Heart left ventricle (tissue), 16 donors: ENCODE results near the gene IL11RA. TPM values are rescaled to one million over a fixed set of nuclear protein-coding genes. Genes with fewer than 3 reads are reported as not detected.

ENCODE experiments used
- ATAC-seq, 4 donors: fragments of 200-7000 bp; cut with Tn5 transposase; one replicate each; pipeline ENCODE4 v1.9.1; 2020 to 2022; ENCODE audit warnings: moderate library complexity in 4 of 4, mild to moderate bottlenecking in 3 of 4, moderate number of reproducible peaks in 1 of 4
- DNase-seq, 5 donors: peaks; one replicate each; pipeline ENCODE4 v3.0.0-alpha.2; 2020
- H3K27ac ChIP-seq, 12 donors: fragments of 200-600 bp; sonication (generic) in 4 of 12; one replicate each; pipeline versions ENCODE4 v1.5.0 to v1.8.0; 2016 to 2022; ENCODE audit warnings: mild to moderate bottlenecking in 2 of 12
- H3K27me3 ChIP-seq, 9 donors: fragments of 200-600 bp; sonication (generic) in 2 of 9; one replicate each; pipeline versions ENCODE4 v1.5.1 to v1.8.0; 2016 to 2022; ENCODE audit warnings: mild to moderate bottlenecking in 3 of 9
- H3K36me3 ChIP-seq, 9 donors: fragments of 200-600 bp; sonication (generic) in 2 of 9; one replicate each; pipeline versions ENCODE4 v1.5.0 to v1.8.0; 2018 to 2022; ENCODE audit warnings: mild to moderate bottlenecking in 2 of 9
- H3K4me1 ChIP-seq, 12 donors: fragments of 200-600 bp; sonication (generic) in 4 of 12; one replicate each; pipeline versions ENCODE4 v1.5.0 to v1.8.0; 2016 to 2022; ENCODE audit warnings: mild to moderate bottlenecking in 3 of 12
- H3K4me3 ChIP-seq, 12 donors: fragments of 200-600 bp; sonication (generic) in 4 of 12; one replicate each; pipeline versions ENCODE4 v1.5.0 to v1.8.0; 2017 to 2022; ENCODE audit warnings: mild to moderate bottlenecking in 9 of 12, moderate library complexity in 4 of 12
- H3K9me3 ChIP-seq, 12 donors: fragments of 200-600 bp; sonication (generic) in 4 of 12; one replicate each; pipeline versions ENCODE4 v1.5.0 to v1.8.0; 2016 to 2022; ENCODE audit warnings: mild to moderate bottlenecking in 1 of 12
- POLR2A ChIP-seq, 2 donors: fragments of 450-650 bp; IDR thresholded peaks; one replicate each; pipeline ENCODE4 v1.6.1; 2017; ENCODE audit warnings: antibody characterized with exemption in 2 of 2, mild to moderate bottlenecking in 2 of 2, moderate library complexity in 2 of 2
- WGBS, 4 donors: extraction: QIAGEN DNeasy Blood & Tissue Kit in 2 of 4; methylation state at CpG; one replicate each; pipeline versions ENCODE4 v1.1.5 to v1.1.7; 2013 to 2018; 5-methylcytosine and 5-hydroxymethylcytosine counted together
- intact Hi-C, 10 donors: fragments of 100-400 bp; cut with DNase I; formaldehyde crosslinking; loops; one replicate each; pipeline versions ENCODE4 v1.11.1 to v1.14.2; 2022
- polyA plus RNA-seq, 2 donors: library from polyadenylated mRNA; stranded (reverse); fragments of 200-250 nt; gene quantifications; one replicate each; pipeline ENCODE4 v1.2.3, GENCODE V29; 2013
- total RNA-seq, 9 donors: library from RNA; depleted of rRNA in 2 of 9; stranded (reverse); fragments of >200 nt in 2 of 9; fragmentation: NEBNext Ultra II Directional in 3 of 9; extraction: Animal tissue kit (Norgen Biotek cat#: 25700) in 3 of 9; gene quantifications; one replicate each; pipeline versions ENCODE4 v1.1.0 to v1.2.4, GENCODE V29; 2016 to 2023
- TF ChIP-seq, protein P1 (sequence below), 12 donors: fragments of 200-600 bp; sonication (generic) in 4 of 12; IDR thresholded peaks; one replicate each; pipeline versions ENCODE4 v1.5.0 to v1.8.0; 2018 to 2022; ENCODE audit warnings: antibody characterized with exemption in 12 of 12, mild to moderate bottlenecking in 5 of 12
- donor health status: ischemic (EF 13 %, LVEDD 7.1; RV severe dilation, severe dysfunction).
- donor health status: healthy with polysubstance abuse.
- donor health status: DM: no; HTN: yes; CAD: no.
- donor health status: DM: no; HTN: no; CAD: no.
- donor health status: ischemic (EF 25% LVEDD 6.9; RV normal size, moderate dysfunction).
- donor health status: ischemic (EF 25% LVEDD 5.7; RV mildly dilated, moderate dysfunction).
- donor health status: healthy.
- donor health status: DM: yes; HTN: yes; CAD: no.
- donor health status: ischemic (EF 35%, LVEDD 5.7; RV mildly dilated, moderate dysfunction).
- donor health status: nonischemic (EF 11% LVEDD 7.7; RV severe dilation, severe dysfunction).
- donor health status: DM: yes; HTN: yes; CAD: no.
- donor health status: PGD.
- donor health status: ischemic (EF 29% LVEDD 5.4; RV normal size, mild dysfunction).
- donor health status: nonischemic (EF 23%, LVEDD 6.1; RV moderate dilation, normal function).

IL11RA gene
- total and polyA plus RNA-seq, 11 donors: 20.8 to 113 (median 45.5) TPM

- DNase-seq (peak; percentile 94 to 97 (median 96)), ATAC-seq (peak; percentile 89 to 93 (median 90))
- intact Hi-C loops: loop anchor here in 3 of 10 donors (2.0 to 10.0 kb wide), 4 partner anchors 37 to 437 kb away; partner anchors contain the start of genes FANCG (in 1 of the 3), STOML2 (in 1 of the 3) and VCP (in 1 of the 3)
- Histone ChIP-seq H3K27me3 (no peaks in the 10 kb centered on the region), H3K36me3 (peaks cover 0 to 27% (median 15%) of the 10 kb centered on the region in 9 donors), H3K9me3 (peaks cover 0 to 9% (median 0%) of the 10 kb centered on the region in 12 donors), H3K27ac (peak overlapping the region; percentile 88 to 99 (median 98)), H3K4me1 (peaks cover 0 to 24% (median 12%) of the 10 kb centered on the region in 12 donors), H3K4me3 (peak overlapping the region; percentile 54 to 91 (median 74))
- 2 to 3% (median 2%) methylated on average over 43 to 55 of the region's 55 CpGs for WGBS, 4 donors
- TF ChIP-seq, protein P1, sequence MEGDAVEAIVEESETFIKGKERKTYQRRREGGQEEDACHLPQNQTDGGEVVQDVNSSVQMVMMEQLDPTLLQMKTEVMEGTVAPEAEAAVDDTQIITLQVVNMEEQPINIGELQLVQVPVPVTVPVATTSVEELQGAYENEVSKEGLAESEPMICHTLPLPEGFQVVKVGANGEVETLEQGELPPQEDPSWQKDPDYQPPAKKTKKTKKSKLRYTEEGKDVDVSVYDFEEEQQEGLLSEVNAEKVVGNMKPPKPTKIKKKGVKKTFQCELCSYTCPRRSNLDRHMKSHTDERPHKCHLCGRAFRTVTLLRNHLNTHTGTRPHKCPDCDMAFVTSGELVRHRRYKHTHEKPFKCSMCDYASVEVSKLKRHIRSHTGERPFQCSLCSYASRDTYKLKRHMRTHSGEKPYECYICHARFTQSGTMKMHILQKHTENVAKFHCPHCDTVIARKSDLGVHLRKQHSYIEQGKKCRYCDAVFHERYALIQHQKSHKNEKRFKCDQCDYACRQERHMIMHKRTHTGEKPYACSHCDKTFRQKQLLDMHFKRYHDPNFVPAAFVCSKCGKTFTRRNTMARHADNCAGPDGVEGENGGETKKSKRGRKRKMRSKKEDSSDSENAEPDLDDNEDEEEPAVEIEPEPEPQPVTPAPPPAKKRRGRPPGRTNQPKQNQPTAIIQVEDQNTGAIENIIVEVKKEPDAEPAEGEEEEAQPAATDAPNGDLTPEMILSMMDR (IDR thresholded peaks at IDR 0.05): peak in 2 of 12 donors; percentile 4 to 20
- TF ChIP-seq POLR2A (IDR thresholded peaks at IDR 0.05): peak in 1 of 2 donors; percentile 35
Observed at GRCh38 chr9:34665381-34666250, 13.6 kb downstream of the IL11RA start.

DNA sequence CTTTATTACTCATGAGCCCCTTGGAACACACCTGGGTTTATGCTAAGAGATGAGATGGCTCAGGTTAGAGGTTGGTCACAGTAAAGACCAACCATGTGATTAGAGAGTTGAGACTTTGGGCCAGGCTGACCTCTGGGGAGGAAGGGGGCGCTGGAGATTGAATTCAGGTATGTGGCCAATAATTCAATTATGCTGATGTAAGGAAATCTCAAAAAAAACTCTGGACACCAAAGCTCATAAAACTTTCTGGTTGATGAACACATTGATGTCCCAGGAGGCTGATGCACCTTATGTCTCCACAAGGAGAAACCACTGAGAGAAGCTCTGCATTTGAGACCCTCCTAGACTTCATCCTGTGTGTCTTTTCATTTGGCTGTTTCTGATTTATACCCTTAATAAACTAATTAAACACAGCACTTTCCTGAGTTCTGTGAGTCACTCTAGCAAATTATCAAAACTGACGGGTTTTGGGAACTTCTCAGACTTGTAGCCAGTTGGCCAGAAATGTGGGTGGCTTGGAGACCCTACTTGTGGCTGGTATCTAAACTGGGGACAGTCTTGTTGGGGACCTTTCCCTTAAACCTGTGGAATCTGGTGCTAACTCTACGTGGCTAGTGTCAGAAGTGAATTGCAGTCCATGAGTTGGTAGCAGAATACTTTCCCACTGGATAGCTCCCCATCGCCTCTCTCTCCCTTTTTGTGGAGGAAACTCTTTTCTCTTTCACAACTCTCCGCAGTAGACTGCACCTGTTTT is 18.0 kb downstream of the IL11RA start:
- peaks cover 0 to 6% (median 0%) of the 10 kb centered on the region in 9 donors for H3K36me3 ChIP-seq
- no peak overlapping the region for H3K4me3 ChIP-seq
- ATAC-seq (no peak), DNase-seq (peak in 1 of 5 donors; percentile 1)
- no peak for TF ChIP-seq POLR2A (IDR thresholded peaks at IDR 0.05)
- TF ChIP-seq, protein P1 (IDR thresholded peaks at IDR 0.05): no peak
- H3K27me3 ChIP-seq: no peaks in the 10 kb centered on the region
- intact Hi-C loops: loop anchor here in 2 of 10 donors (5.0 to 10.0 kb wide), 3 partner anchors 32 to 432 kb away; partner anchors contain the start of genes FANCG (in 1 of the 2), STOML2 (in 1 of the 2) and VCP (in 1 of the 2)
- peaks cover 0 to 15% (median 4%) of the 10 kb centered on the region in 12 donors for H3K4me1 ChIP-seq
- H3K27ac ChIP-seq: no peak overlapping the region
- peaks cover 0 to 9% (median 0%) of the 10 kb centered on the region in 12 donors for H3K9me3 ChIP-seq
- 89 to 96% (median 93%) methylated on average over 5 of the region's 5 CpGs for WGBS, 4 donors

DNA sequence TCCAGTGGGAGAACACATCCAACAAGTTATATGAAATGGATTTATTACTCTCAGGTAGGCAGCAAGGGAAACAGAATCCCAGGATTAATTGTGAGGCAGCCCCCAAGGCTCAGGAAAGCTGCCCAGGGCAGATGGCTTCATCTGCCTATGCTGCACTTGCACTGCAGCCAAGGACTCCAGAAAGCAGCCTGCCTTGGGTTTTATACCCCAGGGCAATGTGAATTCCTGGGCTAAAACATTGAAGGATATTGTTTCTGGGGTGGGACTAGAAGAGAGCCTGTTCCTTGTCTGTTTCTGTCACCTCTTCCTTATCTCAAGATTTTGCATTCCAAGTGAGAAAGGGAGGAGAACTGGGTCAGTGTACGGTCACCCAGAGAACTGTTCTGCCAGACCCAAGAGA is 19.3 kb downstream of the IL11RA start:
- intact Hi-C loops: no loop called here
- WGBS, 4 donors: 50 to 71% (median 61%) methylated on average over 1 of the region's 1 CpG
- no peak overlapping the region for H3K27ac ChIP-seq

More for the DNA sequence above, 19.3 kb downstream of the IL11RA start:
- ATAC-seq (no peak), DNase-seq (peak in 1 of 5 donors; percentile 12)
- Histone ChIP-seq H3K27me3 (no peaks in the 10 kb centered on the region), H3K9me3 (peaks cover 0 to 9% (median 0%) of the 10 kb centered on the region in 12 donors), H3K36me3 (peaks cover 0 to 6% (median 0%) of the 10 kb centered on the region in 9 donors), H3K4me3 (no peak overlapping the region), H3K4me1 (peaks cover 0 to 11% (median under 1%) of the 10 kb centered on the region in 12 donors)
- TF ChIP-seq POLR2A (IDR thresholded peaks at IDR 0.05): no peak
- TF ChIP-seq, protein P1 (IDR thresholded peaks at IDR 0.05): no peak
